Uterus (tissue), 4 donors: ENCODE results near the gene SNX6. TPM values are rescaled to one million over a fixed set of nuclear protein-coding genes. Genes with fewer than 3 reads are reported as not detected.
"Not testable (repeated sequence)": the region's sequence is repeated elsewhere in the genome, so short reads cannot be mapped to it uniquely, and the experiment has no call there.

Experiments used
- DNase-seq, 2 donors: peaks; one replicate each; pipeline ENCODE4 v3.0.0-alpha.2; 2019 to 2020
- H3K27ac ChIP-seq, 2 donors: fragments of 200-600 bp; sonication (generic); 1 replicate in 1 of 2; 2 replicates in 1 of 2; pipeline ENCODE4 v1.5.1; 2016 to 2018
- H3K27me3 ChIP-seq, 2 donors: fragments of 200-600 bp; sonication (generic); one replicate each; pipeline ENCODE4 v1.5.1; 2018 to 2019; ENCODE audit warnings: control low read depth in 1 of 2
- H3K36me3 ChIP-seq, 2 donors: fragments of 200-600 bp; sonication (generic); one replicate each; pipeline ENCODE4 v1.5.1; 2019; ENCODE audit warnings: control low read depth in 1 of 2
- H3K4me1 ChIP-seq, 2 donors: fragments of 200-600 bp; sonication (generic); one replicate each; pipeline ENCODE4 v1.5.1; 2018 to 2019; ENCODE audit warnings: control low read depth in 1 of 2
- H3K4me3 ChIP-seq, 2 donors: fragments of 200-600 bp; sonication (generic); 1 replicate in 1 of 2; 2 replicates in 1 of 2; pipeline ENCODE4 v1.5.1; 2018 to 2019; ENCODE audit warnings: mild to moderate bottlenecking in 1 of 2
- H3K9me3 ChIP-seq, 2 donors: fragments of 200-600 bp; sonication (generic); one replicate each; pipeline ENCODE4 v1.5.1; 2019; ENCODE audit warnings: control low read depth in 1 of 2
- POLR2A ChIP-seq, 2 donors: fragments of 450-650 bp; IDR thresholded peaks; one replicate each; pipeline ENCODE4 v1.6.1; 2016; ENCODE audit warnings: antibody characterized with exemption in 2 of 2, mild to moderate bottlenecking in 1 of 2, moderate library complexity in 1 of 2
- intact Hi-C: fragments of 100-400 bp; cut with DNase I; formaldehyde crosslinking; loops from one replicate; pipeline ENCODE4 v1.15.1; 2023; ENCODE audit warnings: low total_unique reads
- total RNA-seq, 4 donors: library from RNA; depleted of rRNA in 3 of 4; stranded (reverse); fragments of >200 nt in 3 of 4; gene quantifications; one replicate each; pipeline versions ENCODE4 v1.1.0 to v1.2.4, GENCODE V29; 2014 to 2023
- TF ChIP-seq, protein P1 (sequence below), 4 experiments: fragments of 200-600 bp in 2 of 4; fragments of 450-650 bp in 2 of 4; sonication (generic) in 2 of 4; IDR thresholded peaks; one replicate each; pipeline ENCODE4 v1.5.1; 2016 to 2019; ENCODE audit warnings: antibody characterized with exemption in 4 of 4, mild to moderate bottlenecking in 2 of 4, moderate library complexity in 1 of 4
- donor health status: DM: yes; HTN: yes; CAD: no.

The SNX6 gene
- total RNA-seq, 4 donors from 2014 or later = 22.8 to 357 (median 73.9) TPM

DNA sequence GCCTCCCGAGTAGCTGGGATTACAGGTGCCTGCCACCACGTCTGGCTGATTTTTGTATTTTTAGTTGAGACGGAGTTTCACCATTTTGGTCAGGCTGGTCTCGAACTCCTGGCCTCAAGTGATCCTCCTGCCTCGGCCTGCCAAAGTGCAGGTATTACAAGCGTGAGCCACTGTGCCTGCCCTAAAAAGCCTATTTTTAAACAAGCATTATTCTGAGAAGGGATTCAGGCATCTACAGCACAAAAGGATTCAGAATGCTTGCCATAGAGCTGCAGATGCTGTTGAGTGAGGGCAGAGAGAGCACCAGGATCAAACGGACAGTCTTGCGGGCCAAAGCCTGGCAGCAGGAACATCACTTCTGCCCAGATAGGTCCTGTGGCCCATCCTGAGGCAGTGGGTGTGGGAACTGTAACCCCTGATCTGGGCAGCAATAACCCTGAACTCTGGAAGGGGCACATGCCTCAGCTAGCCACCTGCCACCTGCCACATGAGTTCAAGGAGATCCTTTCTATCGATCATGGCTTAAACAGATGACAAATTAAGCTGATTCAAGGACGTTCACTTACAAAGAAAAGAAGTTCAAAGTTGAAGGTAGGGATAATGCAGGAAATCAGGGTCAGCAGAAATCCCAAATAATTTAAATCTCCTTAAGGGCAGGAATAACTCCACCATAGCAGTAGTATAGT lies 16.8 kb upstream of the SNX6 start:
- TF ChIP-seq, protein P1, sequence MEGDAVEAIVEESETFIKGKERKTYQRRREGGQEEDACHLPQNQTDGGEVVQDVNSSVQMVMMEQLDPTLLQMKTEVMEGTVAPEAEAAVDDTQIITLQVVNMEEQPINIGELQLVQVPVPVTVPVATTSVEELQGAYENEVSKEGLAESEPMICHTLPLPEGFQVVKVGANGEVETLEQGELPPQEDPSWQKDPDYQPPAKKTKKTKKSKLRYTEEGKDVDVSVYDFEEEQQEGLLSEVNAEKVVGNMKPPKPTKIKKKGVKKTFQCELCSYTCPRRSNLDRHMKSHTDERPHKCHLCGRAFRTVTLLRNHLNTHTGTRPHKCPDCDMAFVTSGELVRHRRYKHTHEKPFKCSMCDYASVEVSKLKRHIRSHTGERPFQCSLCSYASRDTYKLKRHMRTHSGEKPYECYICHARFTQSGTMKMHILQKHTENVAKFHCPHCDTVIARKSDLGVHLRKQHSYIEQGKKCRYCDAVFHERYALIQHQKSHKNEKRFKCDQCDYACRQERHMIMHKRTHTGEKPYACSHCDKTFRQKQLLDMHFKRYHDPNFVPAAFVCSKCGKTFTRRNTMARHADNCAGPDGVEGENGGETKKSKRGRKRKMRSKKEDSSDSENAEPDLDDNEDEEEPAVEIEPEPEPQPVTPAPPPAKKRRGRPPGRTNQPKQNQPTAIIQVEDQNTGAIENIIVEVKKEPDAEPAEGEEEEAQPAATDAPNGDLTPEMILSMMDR (IDR thresholded peaks at IDR 0.05) = no peak
- TF ChIP-seq POLR2A (IDR thresholded peaks at IDR 0.05) = no peak
- Histone ChIP-seq H3K27ac (no peak overlapping the region), H3K9me3 (no peaks in the 10 kb centered on the region), H3K27me3 (no peaks in the 10 kb centered on the region), H3K4me1 (no peaks in the 10 kb centered on the region), H3K36me3 (no peaks in the 10 kb centered on the region), H3K4me3 (no peak overlapping the region)
- DNase-seq = no peak
- intact Hi-C loops = no loop called here

DNA sequence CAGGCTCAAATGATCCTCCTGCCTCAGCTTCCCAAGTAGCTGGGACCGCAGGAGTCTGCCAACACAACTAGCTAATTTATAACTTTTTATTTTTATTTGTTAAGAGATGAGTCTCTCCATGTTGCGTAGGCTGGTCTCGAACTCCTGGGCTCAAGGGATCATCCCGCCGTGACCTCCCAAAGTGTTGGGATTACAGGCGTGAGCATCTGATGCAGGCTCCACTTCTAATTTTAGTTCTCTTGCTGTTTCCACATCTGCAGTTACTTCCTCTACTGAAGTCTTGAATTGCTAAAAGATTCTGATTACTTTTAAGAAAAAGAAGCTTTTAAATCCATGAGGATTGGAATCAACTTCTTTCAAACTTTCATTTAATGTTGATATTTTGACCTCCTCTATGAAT lies 13.4 kb upstream of the SNX6 start:
- intact Hi-C loops = no loop called here
- Histone ChIP-seq H3K9me3 (no peaks in the 10 kb centered on the region), H3K4me1 (no peaks in the 10 kb centered on the region), H3K27me3 (no peaks in the 10 kb centered on the region), H3K4me3 (no peak overlapping the region), H3K27ac (no peak overlapping the region), H3K36me3 (no peaks in the 10 kb centered on the region)
- no peak for DNase-seq
- TF ChIP-seq, protein P1 (IDR thresholded peaks at IDR 0.05) = no peak
- no peak for TF ChIP-seq POLR2A (IDR thresholded peaks at IDR 0.05)

DNA sequence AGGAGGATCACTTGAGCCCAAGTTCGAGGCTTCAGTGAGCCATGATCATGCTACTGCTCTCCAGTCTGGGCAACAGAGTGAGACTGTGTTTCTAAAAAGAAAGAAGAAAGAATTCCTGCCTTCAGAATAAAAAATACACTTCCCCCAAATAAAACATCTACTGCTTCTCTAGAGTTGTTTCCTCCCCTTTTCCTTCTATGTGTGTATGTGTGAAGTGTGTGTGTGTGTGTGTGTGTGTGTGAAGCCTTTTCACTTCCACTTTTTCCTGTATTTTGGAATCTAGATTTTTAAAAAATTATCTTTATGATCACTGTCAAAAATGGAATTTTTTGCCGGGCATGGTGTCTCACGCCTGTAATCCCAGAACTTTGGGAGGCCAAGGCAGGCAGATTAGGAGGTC lies 12.6 kb upstream of the SNX6 start:
- no peak for DNase-seq
- no peak for TF ChIP-seq POLR2A (IDR thresholded peaks at IDR 0.05)
- TF ChIP-seq, protein P1 (IDR thresholded peaks at IDR 0.05) = no peak
- no peak overlapping the region for H3K27ac ChIP-seq
- H3K4me3 ChIP-seq = no peak overlapping the region
- intact Hi-C loops = no loop called here
- no peaks in the 10 kb centered on the region for H3K4me1 ChIP-seq
- H3K27me3 ChIP-seq = no peaks in the 10 kb centered on the region
- H3K9me3 ChIP-seq = no peaks in the 10 kb centered on the region
- H3K36me3 ChIP-seq = no peaks in the 10 kb centered on the region

DNA sequence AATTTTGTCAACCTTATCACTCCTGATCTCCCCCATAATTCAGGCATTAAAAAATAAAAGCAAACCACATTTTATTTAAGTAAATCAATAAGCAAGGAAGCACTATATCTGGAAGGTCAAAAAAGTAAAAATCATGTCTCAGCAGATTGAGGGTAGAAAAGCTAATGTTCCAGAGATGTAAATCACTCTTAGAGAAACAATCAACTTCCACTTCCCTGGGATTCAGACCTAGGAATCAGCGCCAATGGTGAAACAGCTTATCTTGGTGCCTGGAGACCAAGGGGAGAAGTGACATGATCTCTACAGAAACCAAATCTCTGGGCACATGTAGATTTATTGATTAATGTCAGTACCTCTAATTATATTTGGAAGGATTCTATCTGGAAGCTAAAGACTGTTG lies 10.9 kb upstream of the SNX6 start:
- intact Hi-C loops = no loop called here
- no peak for DNase-seq
- Histone ChIP-seq H3K4me3 (no peak overlapping the region), H3K9me3 (no peaks in the 10 kb centered on the region), H3K4me1 (no peaks in the 10 kb centered on the region), H3K27ac (no peak overlapping the region), H3K27me3 (no peaks in the 10 kb centered on the region), H3K36me3 (no peaks in the 10 kb centered on the region)
- TF ChIP-seq, protein P1 (IDR thresholded peaks at IDR 0.05) = no peak
- TF ChIP-seq POLR2A (IDR thresholded peaks at IDR 0.05) = no peak

DNA sequence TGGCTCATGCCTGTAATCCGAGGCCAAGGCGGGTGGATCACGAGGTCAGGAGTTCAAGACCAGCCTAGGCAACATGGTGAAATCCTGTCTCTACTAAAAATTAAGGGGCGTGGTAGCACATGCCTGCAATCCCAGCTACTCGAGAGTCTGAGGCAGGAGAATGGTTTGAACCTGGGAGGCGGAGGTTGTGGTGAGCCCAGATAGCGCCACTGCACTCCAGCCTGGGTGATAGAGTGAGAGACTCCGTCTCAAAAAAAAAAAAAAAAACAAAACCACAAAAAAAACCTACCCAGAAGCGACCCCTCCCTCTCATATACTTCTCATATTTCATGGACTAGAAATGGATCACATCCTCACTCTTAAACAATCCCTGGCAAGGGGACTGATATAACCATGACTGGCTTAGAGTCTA lies 4.4 kb upstream of the SNX6 start:
- H3K4me1 ChIP-seq, H3K27ac ChIP-seq, H3K4me3 ChIP-seq, H3K9me3 ChIP-seq, H3K27me3 ChIP-seq, intact Hi-C loops, H3K36me3 ChIP-seq, DNase-seq: not testable (repeated sequence)

DNA sequence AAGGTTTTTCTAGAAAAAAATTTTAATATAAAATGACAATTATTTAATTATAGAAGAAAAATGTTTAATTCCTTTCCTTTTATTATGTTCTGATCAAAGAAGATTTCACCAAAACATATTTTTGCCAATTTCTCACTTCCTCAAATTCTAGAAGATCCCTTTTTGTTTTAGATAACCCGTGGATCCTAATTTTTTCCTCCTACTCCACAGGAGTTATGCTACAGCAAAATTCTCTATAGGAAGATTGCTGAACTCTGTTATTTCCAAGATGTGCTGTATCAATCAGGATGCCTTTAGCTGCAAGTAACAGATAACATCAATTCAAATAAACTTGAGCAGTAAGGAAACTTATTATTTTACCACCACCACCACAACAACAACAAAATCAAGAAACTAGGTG lies 3.8 kb upstream of the SNX6 start:
- Histone ChIP-seq H3K9me3 (no peaks in the 10 kb centered on the region), H3K4me3 (no peak overlapping the region), H3K27ac (no peak overlapping the region), H3K27me3 (no peaks in the 10 kb centered on the region), H3K36me3 (no peaks in the 10 kb centered on the region), H3K4me1 (no peaks in the 10 kb centered on the region)
- intact Hi-C loops = no loop called here
- no peak for TF ChIP-seq POLR2A (IDR thresholded peaks at IDR 0.05)
- TF ChIP-seq, protein P1 (IDR thresholded peaks at IDR 0.05) = no peak
- no peak for DNase-seq
